NAMALWA (cell line): ENCODE data around the gene AEBP1.

Experiments used
- DNase-seq: peaks from one replicate; pipeline ENCODE4 v3.0.0-alpha.2; 2015; ENCODE audit warnings: low spot score

The AEBP1 gene

GRCh38 chr7:44103923-44104859, at the start of gene AEBP1:
Gene AEBP1 (plus strand): TSS chr7:44104345. CDS start chr7:44104666, 321 bp downstream.
- DNase-seq = peak; percentile 67

GRCh38 chr7:44056681-44057080, 47.5 kb upstream of the AEBP1 start:
- DNase-seq = no peak

- DNase-seq = no peak
Observed at GRCh38 chr7:44057181-44057848, 46.8 kb upstream of the AEBP1 start.

- DNase-seq = peak; percentile 64
Observed at GRCh38 chr7:44057849-44058758, 46.0 kb upstream of the AEBP1 start.

- no peak for DNase-seq
Observed at GRCh38 chr7:44058759-44059218, 45.4 kb upstream of the AEBP1 start.

GRCh38 chr7:44059219-44060090, 44.7 kb upstream of the AEBP1 start:
- peak; percentile 59 for DNase-seq

- DNase-seq = no peak
Observed at GRCh38 chr7:44060091-44060947, 43.8 kb upstream of the AEBP1 start.

- no peak for DNase-seq
Observed at GRCh38 chr7:44060948-44061644, 43.0 kb upstream of the AEBP1 start.

- no peak for DNase-seq
Observed at GRCh38 chr7:44061645-44062179, 42.4 kb upstream of the AEBP1 start.

- no peak for DNase-seq
Observed at GRCh38 chr7:44062180-44062902, 41.8 kb upstream of the AEBP1 start.

GRCh38 chr7:44062903-44063295, 41.2 kb upstream of the AEBP1 start:
- DNase-seq = no peak

GRCh38 chr7:44063547-44063893, 40.6 kb upstream of the AEBP1 start:
- no peak for DNase-seq

- no peak for DNase-seq
Observed at GRCh38 chr7:44063894-44064651, 40.1 kb upstream of the AEBP1 start.

- no peak for DNase-seq
Observed at GRCh38 chr7:44064791-44065430, 39.2 kb upstream of the AEBP1 start.

GRCh38 chr7:44065431-44066110, 38.6 kb upstream of the AEBP1 start, which contains the start of gene PGAM2:
Gene PGAM2 (minus strand): TSS chr7:44065567. CDS start chr7:44065529, 38 bp downstream.
- DNase-seq = no peak

GRCh38 chr7:44066111-44066460, 38.1 kb upstream of the AEBP1 start:
- no peak for DNase-seq
